Right lobe of liver (tissue), 6 donors: ENCODE data around the gene PREX1. TPM values are rescaled to one million over a fixed set of nuclear protein-coding genes. Genes with fewer than 3 reads are reported as not detected.

Experiments used
- ATAC-seq, 4 donors: fragments of 200-7000 bp; cut with Tn5 transposase; one replicate each; pipeline ENCODE4 v1.9.1; 2020; ENCODE audit warnings: mild to moderate bottlenecking in 4 of 4, moderate library complexity in 4 of 4
- DNase-seq, 3 donors: peaks; one replicate each; pipeline ENCODE4 v3.0.0-alpha.2; 2020
- H3K27ac ChIP-seq, 3 donors: fragments of 200-600 bp; one replicate each; pipeline ENCODE4 v1.8.0; 2022
- H3K27me3 ChIP-seq, 2 donors: fragments of 200-600 bp; one replicate each; pipeline ENCODE4 v1.8.0; 2022
- H3K36me3 ChIP-seq, 4 donors: fragments of 200-600 bp; sonication (generic) in 1 of 4; one replicate each; pipeline versions ENCODE4 v1.5.1 to v1.8.0; 2017 to 2022; ENCODE audit warnings: control low read depth in 1 of 4
- H3K4me1 ChIP-seq, 4 donors: fragments of 200-600 bp; sonication (generic) in 1 of 4; one replicate each; pipeline versions ENCODE4 v1.5.1 to v1.8.0; 2017 to 2022; ENCODE audit warnings: control low read depth in 1 of 4
- H3K4me3 ChIP-seq, 3 donors: fragments of 200-600 bp; one replicate each; pipeline ENCODE4 v1.8.0; 2022
- H3K9me3 ChIP-seq, 4 donors: fragments of 200-600 bp; sonication (generic) in 1 of 4; one replicate each; pipeline versions ENCODE4 v1.5.1 to v1.8.0; 2017 to 2022; ENCODE audit warnings: control low read depth in 1 of 4
- CTCF ChIP-seq, 4 donors: fragments of 200-600 bp in 3 of 4; fragments of 450-650 bp in 1 of 4; IDR thresholded peaks; one replicate each; pipeline versions ENCODE4 v1.5.1 to v1.8.0; 2016 to 2022; ENCODE audit warnings: antibody characterized with exemption in 4 of 4, mild to moderate bottlenecking in 2 of 4
- POLR2A ChIP-seq: fragments of 450-650 bp; IDR thresholded peaks from one replicate; pipeline ENCODE4 v1.6.1; 2017; ENCODE audit warnings: antibody characterized with exemption, mild to moderate bottlenecking
- WGBS: methylation state at CpG from one replicate; pipeline ENCODE4 v1.1.6; 2018; ENCODE audit warnings: low coverage, low lambda C conversion rate; ENCODE audit not compliant: insufficient coverage; ENCODE audit errors: missing lambda C conversion rate; 5-methylcytosine and 5-hydroxymethylcytosine counted together
- intact Hi-C, 2 donors: fragments of 100-400 bp; cut with DNase I; formaldehyde crosslinking; loops; one replicate each; pipeline versions ENCODE4 v1.11.2 to v1.14.1; 2022
- total RNA-seq, 6 experiments: library from RNA; depleted of rRNA in 2 of 6; stranded (reverse); fragments of >200 nt in 2 of 6; fragmentation: NEBNext Ultra II Directional in 3 of 6; extraction: Animal tissue kit (Norgen Biotek cat#: 25700) in 3 of 6; gene quantifications; one replicate each; pipeline versions ENCODE4 v1.1.0 to v1.2.4, GENCODE V29; 2016 to 2023
- donor health status: DM: no; HTN: yes; CAD: no.
- donor health status: DM: no; HTN: no; CAD: no.
- donor health status: DM: no; HTN: no; CAD: no.
- donor health status: DM: no; HTN: yes; CAD: no.
- donor health status: DM: no; HTN: yes; CAD: no.

PREX1 gene
- total RNA-seq, 6 experiments from 2014 or later = 4.4 to 11.1 (median 8.7) TPM

GRCh38 chr20:48866936-48867335 lies 39.1 kb upstream of the PREX1 start:
- Histone ChIP-seq H3K27me3 (no peaks in the 10 kb centered on the region), H3K4me1 (no peaks in the 10 kb centered on the region), H3K27ac (no peak overlapping the region), H3K4me3 (no peak overlapping the region), H3K36me3 (no peaks in the 10 kb centered on the region), H3K9me3 (no peaks in the 10 kb centered on the region)
- intact Hi-C loops = no loop called here
- WGBS = 75% methylated on average over 1 of the region's 1 CpG
- no peak for ATAC-seq
- no peak for TF ChIP-seq POLR2A
- no peak for DNase-seq

- no peaks in the 10 kb centered on the region for H3K36me3 ChIP-seq
- no peak overlapping the region for H3K27ac ChIP-seq
- H3K4me1 ChIP-seq = no peaks in the 10 kb centered on the region
- H3K4me3 ChIP-seq = no peak overlapping the region
- no peaks in the 10 kb centered on the region for H3K9me3 ChIP-seq
- no peaks in the 10 kb centered on the region for H3K27me3 ChIP-seq
- intact Hi-C loops = no loop called here
- DNase-seq (no peak), ATAC-seq (no peak)
- TF ChIP-seq CTCF (IDR thresholded peaks at IDR 0.05) = no peak
- TF ChIP-seq POLR2A = no peak
- 63% methylated on average over 4 of the region's 5 CpGs for WGBS
Observed at GRCh38 chr20:48864738-48865318, 37.0 kb upstream of the PREX1 start.

- Histone ChIP-seq H3K4me3 (no peak overlapping the region), H3K27ac (no peak overlapping the region), H3K9me3 (no peaks in the 10 kb centered on the region), H3K36me3 (no peaks in the 10 kb centered on the region), H3K27me3 (no peaks in the 10 kb centered on the region), H3K4me1 (no peaks in the 10 kb centered on the region)
- TF ChIP-seq CTCF (IDR thresholded peaks at IDR 0.05) (no peak), POLR2A (no peak)
- DNase-seq (no peak), ATAC-seq (no peak)
- 31% methylated on average over 4 of the region's 5 CpGs for WGBS
- intact Hi-C loops = no loop called here
Observed at GRCh38 chr20:48864254-48864653, 36.5 kb upstream of the PREX1 start.

GRCh38 chr20:48862279-48862678 lies 34.5 kb upstream of the PREX1 start:
- H3K9me3 ChIP-seq = no peaks in the 10 kb centered on the region
- DNase-seq (no peak), ATAC-seq (no peak)
- no peaks in the 10 kb centered on the region for H3K4me1 ChIP-seq
- WGBS = 88% methylated on average over 1 of the region's 1 CpG
- no peak for TF ChIP-seq CTCF (IDR thresholded peaks at IDR 0.05)
- TF ChIP-seq POLR2A = no peak
- intact Hi-C loops = no loop called here
- H3K4me3 ChIP-seq = no peak overlapping the region
- no peaks in the 10 kb centered on the region for H3K36me3 ChIP-seq
- no peaks in the 10 kb centered on the region for H3K27me3 ChIP-seq
- no peak overlapping the region for H3K27ac ChIP-seq

- intact Hi-C loops = no loop called here
- no peaks in the 10 kb centered on the region for H3K27me3 ChIP-seq
- no peak for DNase-seq
- no peak overlapping the region for H3K27ac ChIP-seq
- H3K4me1 ChIP-seq = no peaks in the 10 kb centered on the region
- H3K4me3 ChIP-seq = no peak overlapping the region
- no peak for ATAC-seq
- 56% methylated on average over 1 of the region's 2 CpGs for WGBS
- H3K36me3 ChIP-seq = no peaks in the 10 kb centered on the region
- no peaks in the 10 kb centered on the region for H3K9me3 ChIP-seq
- TF ChIP-seq CTCF (IDR thresholded peaks at IDR 0.05) (no peak), POLR2A (no peak)
Observed at GRCh38 chr20:48861444-48861843, 33.6 kb upstream of the PREX1 start.
